ENCODE data around the gene VAPA. TPM values are rescaled to one million over a fixed set of nuclear protein-coding genes. Genes with fewer than 3 reads are reported as not detected.

Gene VAPA, protein sequence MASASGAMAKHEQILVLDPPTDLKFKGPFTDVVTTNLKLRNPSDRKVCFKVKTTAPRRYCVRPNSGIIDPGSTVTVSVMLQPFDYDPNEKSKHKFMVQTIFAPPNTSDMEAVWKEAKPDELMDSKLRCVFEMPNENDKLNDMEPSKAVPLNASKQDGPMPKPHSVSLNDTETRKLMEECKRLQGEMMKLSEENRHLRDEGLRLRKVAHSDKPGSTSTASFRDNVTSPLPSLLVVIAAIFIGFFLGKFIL
- total RNA-seq, result 167 TPM

DNA sequence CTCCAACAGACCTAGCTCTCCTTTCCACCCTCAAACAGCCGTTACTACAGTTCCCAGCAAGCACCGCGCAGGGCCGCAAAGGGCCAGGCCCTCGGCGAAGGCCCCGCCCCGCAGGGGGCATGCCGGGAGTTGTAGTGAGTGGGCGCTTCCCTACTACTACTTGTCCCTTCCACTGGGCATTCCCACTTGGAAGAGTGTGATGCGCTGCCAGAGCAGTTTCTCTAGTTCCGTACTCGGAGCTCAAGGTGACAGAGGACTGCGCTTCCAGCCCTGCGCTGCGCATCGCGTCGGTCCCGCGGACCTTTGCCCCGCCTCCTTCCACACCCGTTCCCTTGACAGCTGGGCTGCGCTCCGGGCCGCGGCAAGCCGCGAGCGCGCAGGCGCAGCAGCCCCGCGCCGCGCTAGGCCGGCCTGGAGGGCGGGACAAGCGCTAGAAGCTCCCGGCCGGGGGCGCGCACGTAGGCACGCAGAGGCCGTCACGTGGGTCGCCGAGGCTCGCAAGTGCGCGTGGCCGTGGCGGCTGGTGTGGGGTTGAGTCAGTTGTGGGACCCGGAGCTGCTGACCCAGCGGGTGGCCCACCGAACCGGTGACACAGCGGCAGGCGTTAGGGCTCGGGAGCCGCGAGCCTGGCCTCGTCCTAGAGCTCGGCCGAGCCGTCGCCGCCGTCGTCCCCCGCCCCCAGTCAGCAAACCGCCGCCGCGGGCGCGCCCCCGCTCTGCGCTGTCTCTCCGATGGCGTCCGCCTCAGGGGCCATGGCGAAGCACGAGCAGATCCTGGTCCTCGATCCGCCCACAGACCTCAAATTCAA is at the start of gene VAPA:
TSS of gene VAPA (plus strand) at position 491 of the 808 bp plus-strand sequence. CDS start at position 732, 241 bp downstream.
- peak; percentile 96 for DNase-seq

DNA sequence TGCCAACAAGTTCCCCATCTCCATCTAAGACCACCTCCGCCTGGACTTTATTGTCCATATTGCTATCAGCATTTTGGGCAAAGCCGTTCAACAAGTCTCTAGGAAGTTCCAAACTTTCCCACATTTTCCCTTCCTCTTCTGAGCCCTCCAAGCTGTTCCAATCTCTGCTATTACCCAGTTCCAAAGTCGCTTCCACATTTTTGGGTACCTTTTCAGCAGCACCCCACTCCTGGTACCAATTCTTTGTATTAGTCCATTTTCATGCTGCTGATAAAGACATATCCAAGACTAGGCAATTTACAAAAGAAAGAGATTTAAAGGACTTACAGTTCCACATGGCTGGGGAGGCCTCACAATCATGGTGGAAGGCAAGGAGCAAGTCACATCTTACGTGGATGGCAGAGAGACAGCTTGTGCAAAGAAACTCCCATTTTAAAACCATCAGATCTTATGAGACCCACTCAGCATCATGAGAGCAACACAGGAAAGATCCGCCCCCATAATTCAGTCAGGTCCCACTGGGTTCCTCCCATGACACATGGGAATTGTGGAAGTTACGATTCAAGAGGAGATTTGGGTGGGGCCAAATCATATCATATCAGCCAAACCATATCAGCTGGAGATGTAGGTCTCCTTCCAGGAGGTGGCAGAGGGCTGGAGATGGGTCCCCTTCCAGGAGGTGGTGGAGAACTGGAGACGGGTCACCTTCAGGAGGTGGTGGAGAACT is 47.9 kb upstream of the VAPA start:
- DNase-seq, result no peak

DNA sequence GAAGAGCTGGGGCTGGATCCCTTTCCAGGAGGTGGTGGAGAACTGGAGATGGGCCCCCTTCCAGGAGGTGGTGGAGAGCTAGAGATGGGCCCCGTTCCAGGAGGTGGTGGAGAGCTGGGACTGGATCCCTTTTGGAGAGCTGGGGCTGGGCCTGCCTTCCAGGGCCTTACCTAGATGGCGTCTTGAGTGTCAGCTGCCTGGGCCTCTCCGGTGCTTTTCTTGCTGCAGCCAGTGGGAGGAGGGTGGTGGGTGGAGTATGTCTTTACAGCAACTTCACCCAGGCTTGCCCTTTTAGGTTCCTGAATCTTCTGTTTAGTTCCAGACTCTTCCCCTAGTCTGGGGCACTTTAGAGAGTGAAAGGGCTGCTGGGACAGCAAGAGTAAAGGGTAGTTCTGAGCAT is 47.2 kb upstream of the VAPA start:
- no peak for DNase-seq

DNA sequence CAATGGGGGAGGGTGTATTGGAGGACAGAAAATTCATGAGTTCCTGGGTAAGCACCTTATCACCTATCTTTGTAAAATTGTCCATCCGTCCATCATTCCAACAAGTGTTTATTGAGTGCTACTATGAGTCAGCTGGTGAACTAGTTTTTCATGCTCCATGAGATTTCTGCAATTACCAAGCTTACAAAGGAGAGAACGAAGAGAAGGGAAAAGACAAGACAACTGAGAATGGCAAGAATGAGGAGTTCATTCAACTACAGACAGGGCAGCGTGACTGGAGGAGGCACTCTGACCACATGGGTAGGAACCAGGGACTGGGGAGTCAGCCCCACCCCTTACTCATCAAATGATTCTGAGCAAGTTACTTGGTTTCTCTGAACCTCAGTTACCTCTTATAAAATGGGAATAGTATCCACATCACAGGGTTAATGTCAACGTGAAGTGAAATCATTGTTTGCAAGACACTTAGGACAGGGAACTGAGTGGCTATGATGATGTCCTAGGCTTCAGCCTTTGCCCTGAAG is 46.7 kb upstream of the VAPA start:
- no peak for DNase-seq

DNA sequence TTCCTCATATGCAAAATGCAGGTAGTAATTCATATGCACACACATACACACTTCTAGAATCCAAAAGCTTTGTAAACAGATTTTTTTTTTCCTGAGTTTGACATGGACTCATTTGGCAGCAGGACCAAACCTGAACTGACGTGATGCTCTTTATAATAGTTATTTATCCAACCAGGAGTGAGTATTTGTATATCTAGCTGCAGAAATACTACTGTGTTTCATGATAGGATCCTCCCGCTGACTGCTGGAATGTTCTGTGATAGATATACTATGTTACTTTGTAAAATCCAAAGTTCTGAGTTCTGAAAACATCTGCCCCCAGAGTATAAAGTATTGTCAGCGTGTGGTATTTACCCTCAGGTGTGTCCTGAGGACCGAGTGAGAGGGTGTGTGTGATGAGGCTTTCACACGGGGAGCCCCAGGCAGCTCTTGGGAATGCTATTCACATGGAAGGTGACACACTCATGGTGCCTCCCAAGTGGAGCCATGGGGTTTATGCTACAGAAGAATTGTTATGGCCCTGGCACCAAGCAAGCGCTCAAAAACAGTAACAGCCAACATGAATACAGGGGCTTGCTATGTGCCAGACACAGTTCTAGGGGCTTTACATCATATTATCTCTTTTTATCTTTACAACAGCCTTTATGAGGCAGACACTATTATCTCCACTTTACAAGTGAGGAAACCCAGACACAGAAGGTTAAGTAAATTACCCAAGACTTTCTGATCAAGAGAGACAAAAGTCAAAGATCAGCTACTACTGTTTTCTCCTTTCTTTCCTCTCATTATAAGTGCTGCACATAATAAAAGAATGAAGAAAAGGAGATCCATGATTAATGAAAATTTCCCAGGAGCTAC is 44.7 kb upstream of the VAPA start:
- DNase-seq, result no peak

DNA sequence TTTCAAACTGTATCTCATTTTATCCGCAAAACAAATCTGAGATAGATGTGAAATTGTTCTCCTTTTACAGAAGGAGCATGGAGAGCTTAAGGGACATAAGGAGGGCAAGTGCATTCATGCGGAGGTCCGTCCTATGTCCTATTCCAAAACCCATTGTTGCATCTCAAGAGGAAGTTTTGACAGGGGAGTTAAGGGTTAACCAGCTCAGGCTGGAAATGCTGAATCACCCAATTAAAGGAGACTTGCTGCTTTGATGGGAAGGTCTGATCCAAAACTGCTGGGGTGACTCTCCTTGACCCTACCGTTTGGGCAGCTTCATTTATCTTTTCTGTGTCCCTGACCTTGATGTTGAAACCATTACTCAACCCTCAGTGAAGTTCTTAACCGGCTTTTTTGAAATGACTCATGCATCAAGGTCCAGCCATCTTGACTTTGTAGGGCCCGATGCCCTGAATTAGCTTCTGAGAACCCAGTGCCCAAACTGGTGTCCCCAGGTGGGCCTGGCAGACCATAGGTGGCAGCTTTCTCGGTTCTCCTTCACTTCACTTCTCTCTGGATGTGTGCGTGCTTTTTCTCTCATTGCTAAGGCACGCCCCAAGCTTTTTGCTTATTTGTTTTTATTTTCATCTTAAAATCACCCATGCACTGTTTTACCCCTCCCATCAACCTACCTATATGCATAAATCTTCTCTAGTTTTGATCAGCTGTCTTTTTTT is 43.9 kb upstream of the VAPA start:
- no peak for DNase-seq

DNA sequence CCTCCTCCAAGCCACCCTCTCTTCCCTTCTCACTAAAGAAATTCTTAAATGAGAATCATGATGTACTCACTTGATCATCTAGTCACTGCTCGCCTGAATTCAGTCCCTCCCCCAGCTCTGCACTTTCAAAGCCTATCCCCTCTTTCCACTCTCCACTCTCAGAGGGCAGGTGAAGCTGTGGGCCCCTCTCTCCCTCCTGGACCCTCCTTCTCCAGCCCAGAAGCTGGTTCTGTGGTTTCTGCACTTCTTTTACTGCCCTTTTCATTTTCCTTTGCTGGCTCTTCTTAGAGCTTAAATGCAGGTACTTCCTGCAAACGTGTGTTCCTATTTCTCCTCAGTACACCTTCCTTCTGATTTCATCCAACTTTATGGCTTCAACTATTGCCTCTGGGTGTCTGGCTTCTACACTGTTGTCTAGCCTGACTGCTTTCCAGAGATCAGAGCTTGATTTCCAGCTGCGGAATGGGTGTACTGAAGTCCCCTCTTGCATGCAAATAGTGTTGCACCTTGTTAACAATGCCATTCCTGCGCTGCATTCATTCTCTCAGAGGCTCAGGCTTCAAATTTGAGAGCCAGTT is 43.3 kb upstream of the VAPA start:
- DNase-seq, result no peak

DNA sequence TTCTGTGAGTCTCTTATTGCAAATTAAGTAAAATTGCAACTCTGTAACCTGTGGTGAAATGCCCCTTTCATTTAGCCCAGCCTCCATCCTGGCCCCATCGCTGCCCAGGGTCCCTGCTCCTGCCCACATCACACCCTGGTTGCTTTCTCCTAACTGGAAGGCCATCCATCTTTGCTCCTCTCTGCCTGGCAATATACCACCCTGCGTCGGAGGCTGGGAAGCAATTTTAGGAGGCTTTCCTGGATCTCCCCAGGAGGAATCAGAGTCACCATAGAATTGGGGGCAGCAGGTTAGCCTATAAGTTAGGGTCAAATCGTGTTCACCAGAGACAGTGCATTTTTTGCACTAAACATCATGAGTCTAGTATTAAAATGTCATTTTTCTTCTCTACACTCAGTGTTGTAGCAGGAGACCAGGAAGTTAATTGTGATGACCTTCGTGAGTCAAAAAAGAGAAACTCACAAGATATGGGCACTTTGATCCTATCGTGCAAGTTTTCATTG is 42.5 kb upstream of the VAPA start:
- DNase-seq, result no peak

DNA sequence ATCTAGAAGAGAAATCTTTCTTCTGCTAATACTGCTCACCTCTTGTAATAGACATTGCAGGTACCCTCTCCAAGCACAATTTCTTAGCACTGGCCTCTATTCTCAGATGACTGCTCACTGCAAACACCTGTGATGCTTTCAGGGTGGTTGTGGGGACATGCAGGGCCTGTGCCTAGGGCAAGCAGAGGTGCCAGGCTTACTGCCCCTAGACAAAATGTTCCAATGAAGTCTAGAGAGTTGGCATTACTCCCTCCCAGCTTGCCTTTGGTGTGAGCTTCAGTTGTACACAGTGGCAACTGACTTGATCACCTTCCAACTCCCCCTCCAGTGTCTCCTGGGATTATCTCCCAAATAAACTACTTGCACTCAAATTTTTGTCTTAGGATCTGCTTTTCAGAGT is 41.0 kb upstream of the VAPA start:
- no peak for DNase-seq

DNA sequence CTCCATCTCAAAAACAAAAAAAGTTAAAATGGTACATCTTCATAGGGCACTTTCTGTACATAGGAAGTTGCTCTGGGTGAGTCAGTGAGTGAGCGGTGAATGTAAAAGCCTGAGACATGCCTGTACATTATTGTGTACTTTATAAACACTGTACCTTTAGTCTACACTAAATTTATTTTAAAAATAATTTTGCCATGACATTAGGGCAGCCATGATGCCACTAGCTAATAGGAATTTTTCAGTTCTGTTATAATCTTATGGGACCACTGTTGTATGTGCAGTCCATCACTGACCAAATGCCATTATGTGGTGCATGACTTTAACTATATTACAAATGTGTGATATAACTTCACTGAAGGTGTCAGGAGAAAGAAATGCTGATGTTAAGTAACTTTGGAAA is 39.1 kb upstream of the VAPA start:
- DNase-seq, result no peak

DNA sequence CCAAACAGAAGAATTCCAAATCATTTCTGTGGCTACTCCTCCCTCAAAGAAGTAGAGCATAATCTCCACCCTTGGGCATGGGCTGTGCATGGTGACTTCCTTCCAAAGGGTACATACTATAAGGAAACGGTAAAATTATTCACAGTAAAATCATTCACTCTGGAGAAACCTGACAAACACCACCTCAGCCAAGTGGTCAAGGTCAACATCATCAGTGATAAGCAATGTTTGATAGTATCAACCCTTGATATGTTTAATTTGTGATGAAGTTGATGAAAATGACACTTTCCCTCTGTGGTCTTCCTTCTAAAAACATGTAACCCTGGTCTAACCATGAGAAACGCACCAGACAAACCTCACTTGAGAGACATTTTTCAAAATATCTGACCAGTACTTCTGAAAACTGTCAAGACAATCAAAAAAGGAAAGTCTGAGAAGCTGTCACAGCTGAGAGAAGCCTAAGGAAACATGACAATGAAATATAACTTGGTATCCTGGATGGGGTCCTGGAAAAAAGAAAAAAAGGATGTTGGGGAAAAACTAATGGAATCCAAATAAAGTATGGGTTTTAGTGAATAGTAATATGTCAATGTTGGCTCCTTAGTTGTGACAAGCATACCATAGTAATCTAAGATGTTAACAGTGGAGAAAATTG is 37.5 kb upstream of the VAPA start:
- DNase-seq, result no peak

DNA sequence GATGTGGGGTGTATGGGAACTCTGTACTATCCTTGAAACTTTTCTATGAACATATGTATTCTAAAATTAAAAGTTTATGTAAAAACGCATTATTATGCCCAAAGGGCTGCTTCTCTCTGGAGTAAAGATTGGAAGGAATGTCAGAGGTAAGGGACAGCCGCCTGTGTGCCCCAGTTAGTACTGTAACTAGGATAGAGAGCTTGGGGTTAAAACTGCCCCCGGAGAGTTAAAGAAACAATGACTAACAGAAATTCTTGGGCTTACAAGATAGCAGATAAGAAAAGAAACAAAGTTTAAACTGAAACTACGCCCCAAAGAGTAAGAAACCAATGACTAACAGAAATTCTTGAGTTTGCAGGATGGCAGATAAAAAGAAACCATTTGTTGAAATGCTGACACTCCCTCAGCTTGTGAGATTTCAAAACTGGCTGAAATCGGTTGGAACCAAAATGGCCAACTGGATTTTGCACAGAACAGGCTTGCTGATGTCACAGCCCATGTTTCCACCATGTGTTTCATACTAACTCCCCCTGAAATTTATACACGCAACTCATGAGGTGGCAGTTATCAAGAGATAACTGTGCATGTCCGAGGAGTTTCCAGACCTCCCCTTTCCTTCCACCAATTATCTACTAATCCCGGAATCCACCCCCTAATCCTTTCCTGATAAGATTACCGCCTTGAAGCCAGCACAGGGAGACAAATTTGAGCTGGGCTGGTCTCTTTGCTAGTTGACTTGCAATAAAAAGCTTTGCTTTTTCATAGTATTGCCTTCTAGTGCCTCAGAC is 36.8 kb upstream of the VAPA start:
- DNase-seq, result no peak

DNA sequence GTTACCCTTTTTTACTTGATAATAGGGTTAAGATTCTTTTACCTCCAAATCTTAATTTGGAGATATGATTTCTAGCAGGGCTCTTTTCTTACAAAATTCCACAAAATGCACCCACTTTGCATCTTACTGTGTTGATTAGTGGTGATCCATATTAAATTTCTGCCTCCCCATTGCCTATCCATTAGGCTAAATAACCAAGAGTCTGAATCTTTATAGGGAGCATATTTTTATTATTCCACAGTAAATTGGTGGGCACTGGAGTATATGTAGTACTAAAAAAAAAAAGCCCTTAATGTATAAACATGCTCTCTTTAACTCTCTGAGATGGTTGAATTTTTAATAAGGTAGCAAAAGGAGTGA is 36.2 kb upstream of the VAPA start:
- DNase-seq, result no peak

DNA sequence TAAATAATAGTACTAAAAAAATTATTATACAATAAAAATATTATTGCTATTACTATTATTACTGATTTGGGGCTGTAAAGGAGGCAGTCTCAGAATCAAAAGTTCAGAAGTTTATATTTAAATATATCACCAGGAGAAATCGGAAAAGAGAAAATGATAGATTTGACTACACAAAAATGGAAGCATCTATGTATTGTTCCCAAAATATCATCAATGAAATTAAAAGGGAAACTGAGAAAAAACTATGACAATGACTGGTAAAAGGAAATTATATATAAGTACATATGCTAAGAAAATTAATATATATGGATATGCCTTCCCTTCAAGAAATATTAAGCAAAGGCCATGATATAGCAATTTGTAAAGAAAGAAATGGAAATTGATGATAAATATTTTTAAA is 35.7 kb upstream of the VAPA start:
- no peak for DNase-seq

DNA sequence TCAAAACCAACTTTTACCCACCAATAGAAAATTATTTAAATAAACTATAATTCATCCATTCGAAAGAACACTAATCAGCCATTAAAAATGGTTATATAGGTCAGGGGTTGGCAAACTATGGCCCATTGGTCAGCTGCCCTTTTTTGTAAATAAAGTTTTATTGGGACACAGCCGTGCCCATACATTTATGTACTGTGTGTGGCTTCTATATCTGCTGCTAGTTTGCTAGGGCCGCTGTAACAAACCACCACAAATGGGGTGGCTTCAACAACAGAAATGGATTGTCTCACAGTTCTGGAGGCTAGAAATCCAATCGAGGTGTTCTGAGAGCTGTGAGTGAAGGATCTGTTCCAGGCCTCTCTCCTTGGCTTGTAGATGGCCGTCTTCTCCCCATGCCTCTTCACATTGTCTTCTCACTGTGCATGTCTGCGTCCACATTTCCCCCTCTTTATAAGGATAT is 35.0 kb upstream of the VAPA start:
- DNase-seq, result no peak

DNA sequence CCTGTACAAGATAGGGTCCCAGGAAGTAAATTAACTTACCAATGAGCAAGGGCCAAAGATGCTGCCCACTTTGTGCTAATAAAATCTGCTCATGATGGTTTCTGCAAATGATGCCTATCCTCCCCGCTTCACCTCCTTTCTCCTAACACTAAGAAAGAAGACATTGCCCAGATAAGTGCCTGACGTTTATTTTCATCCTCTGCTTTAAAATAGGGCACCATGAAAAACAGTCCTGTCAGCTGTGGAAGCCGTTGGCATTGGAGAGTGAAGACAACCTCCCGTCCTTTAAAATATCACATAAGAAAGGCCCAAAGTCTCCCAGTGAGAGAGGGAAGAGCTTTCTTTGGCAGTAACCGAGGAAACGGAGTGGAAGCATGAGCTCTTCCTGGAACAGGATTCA is 29.7 kb upstream of the VAPA start:
- no peak for DNase-seq

DNA sequence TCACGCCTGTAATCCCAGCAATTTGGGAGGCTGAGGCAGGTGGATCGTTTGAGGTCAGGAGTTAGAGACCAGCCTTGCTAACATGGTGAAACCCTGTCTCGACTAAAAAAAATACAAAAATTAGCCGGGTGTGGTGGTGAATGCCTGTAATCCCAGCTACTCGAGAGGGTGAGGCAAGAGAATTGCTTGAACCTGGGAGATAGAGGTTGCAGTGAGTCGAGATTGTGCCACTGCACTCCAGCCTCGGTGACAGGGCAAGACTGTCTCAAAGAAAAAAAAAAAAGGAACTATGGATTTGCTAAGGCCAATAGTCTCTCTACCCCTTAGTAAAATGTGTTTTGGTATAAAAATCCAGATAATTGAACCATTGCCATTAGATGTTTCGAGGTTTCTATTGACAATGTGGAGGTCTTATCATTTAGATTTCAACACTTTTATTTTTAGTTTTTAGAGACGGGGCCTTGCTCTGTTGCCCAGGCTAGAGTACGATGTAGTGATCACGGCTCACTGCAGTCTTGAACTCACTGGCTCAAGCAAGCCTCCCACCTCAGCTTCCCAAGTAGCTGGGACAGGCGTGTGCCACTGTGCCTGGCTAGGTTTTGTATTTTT is 29.2 kb upstream of the VAPA start:
- no peak for DNase-seq

DNA sequence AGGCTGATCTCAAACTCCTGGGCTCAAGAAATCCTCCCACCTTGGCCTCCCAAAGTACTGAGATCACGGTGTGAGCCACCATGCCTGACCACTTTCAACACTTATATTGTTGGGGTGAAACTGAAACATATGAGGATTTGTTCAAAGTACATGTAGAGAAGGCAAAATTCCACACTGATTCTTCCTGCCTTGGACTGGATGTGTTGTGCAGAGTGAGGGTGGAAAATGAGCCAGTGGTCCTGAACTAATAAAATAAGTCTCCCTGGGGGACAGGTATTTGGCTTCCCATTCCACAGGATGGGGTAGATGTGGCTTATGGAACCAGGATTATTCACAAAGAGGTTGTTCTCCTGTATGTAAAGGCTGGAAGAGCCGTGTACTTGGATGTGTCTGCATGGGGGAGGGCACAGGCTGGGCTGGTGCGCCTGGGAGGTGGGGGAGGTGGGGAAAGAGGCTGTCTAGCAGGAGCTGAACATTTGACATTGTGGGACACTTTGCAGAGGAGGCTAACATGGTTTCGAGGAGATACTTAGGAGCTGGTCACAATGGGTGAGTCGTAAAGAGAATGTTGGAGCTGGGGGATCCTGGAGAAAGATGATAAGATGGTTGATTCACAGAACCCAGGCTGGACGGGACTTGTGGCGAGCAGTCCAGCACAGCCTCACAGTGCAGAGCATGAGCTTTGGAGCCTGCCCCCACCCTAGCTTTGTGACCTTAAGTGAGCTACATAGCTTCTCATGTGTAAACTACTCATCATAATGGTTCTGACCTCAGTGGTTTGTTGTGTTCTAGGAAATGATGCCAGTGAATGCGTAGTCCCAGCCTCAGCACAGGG is 28.4 kb upstream of the VAPA start, which contains the start of gene TXNDC2:
TSS of gene TXNDC2 (plus strand) at position 804 of the 835 bp plus-strand sequence. CDS start 708 bp downstream, outside the sequence.
- DNase-seq, result no peak
